Umbilical cord (tissue), 2 donors: Measurements from ENCODE around the gene PAN3. TPM values are rescaled to one million over a fixed set of nuclear protein-coding genes. Genes with fewer than 3 reads are reported as not detected.
"Not testable (repeated sequence)": the region's sequence is repeated elsewhere in the genome, so short reads cannot be mapped to it uniquely, and the experiment has no call there.

ENCODE experiments used
- DNase-seq: peaks from one replicate; pipeline ENCODE4 v3.0.0-alpha.2; 2015; ENCODE audit warnings: low spot score
- total RNA-seq: library from RNA; depleted of rRNA; stranded (reverse); fragments of >200 nt; gene quantifications from one replicate; pipeline ENCODE4 v1.2.3, GENCODE V29; 2014; ENCODE audit warnings: low replicate concordance; ENCODE audit not compliant: insufficient read depth

Gene PAN3
- total RNA-seq, 1 donor from 2014 or later: 27.4 TPM

DNA sequence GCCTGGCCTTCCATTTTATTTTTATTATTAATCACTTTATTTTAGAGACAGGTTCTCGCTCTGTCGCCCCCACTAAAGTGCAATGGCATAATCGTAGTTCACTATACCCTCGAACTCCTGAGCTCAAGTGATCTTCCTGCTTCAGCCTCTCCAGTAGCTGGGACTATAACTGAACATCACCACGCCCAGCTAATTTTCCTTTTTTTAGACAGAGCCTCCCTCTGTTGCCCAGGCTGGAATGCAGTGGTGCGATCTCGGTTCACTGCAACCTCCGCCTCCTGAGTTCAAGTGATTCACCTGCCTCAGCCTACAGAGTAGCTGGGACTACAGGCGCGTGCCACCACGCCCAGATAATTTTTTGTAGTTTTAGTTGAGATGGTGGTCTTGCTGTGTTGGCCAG, 6.7 kb upstream of the PAN3 start:
- no peak for DNase-seq

GRCh38 chr13:28136916-28137315, 1.4 kb upstream of the PAN3 start:
- no peak for DNase-seq

DNA sequence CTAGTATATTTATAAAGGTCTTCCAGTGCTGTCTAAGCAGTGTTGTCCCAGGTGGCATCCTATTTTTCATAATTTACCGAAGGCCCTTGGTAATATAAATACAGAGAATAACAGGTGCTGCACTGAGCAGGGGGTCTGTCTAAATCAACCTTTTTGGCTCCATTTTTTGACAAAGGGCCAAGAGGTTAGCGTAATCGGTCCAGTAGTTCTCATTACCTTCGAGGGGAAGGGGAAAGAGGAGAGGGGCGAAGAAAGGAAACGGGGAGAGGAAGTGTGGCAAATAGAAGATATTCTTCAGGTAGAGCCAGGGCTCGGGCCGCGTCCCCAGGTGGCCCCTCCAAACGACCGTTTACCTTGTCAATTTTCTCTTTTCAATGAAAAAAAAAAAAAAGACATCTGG, 749 bp upstream of the PAN3 start:
- DNase-seq: peak; percentile 21

DNA sequence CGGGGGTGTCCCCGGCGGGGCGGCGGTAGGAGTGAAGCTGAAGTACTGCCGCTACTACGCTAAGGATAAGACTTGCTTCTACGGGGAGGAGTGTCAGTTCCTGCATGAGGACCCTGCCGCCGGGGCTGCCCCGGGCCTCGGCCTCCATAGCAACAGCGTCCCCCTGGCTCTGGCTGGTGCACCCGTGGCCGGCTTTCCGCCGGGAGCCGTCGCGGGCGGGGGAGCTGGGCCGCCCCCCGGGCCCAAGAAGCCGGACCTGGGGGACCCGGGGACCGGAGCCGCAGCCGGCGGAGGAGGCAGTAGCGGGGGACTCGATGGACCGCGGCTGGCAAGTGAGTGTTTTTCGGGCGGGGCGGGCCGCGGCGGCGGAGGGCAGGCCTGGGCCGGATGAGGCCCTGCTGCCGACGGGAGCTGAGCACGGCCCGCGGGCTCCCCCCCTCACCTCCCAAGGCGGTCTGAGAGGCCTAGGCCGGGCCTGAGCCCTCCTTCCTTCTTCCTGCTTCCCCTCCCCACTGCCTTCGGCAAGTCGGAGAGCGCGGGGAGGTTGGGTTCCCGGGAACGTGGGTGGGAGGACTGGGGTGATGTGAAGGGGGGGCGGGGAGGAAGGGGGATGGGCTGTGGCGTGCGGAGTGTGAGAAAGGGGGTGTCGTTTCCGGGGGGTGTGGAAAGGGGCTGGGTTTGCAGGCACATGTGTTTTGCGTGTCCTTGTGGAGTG, 568 bp downstream of the PAN3 start:
- DNase-seq: peak; percentile 96

- DNase-seq: no peak
Measured at GRCh38 chr13:28140433-28141125, 2.2 kb downstream of the PAN3 start.

GRCh38 chr13:28141542-28141941, 3.2 kb downstream of the PAN3 start:
- DNase-seq: not testable (repeated sequence)

GRCh38 chr13:28145049-28145448, 6.7 kb downstream of the PAN3 start:
- DNase-seq: no peak

GRCh38 chr13:28147495-28147894, 9.2 kb downstream of the PAN3 start:
- DNase-seq: no peak

DNA sequence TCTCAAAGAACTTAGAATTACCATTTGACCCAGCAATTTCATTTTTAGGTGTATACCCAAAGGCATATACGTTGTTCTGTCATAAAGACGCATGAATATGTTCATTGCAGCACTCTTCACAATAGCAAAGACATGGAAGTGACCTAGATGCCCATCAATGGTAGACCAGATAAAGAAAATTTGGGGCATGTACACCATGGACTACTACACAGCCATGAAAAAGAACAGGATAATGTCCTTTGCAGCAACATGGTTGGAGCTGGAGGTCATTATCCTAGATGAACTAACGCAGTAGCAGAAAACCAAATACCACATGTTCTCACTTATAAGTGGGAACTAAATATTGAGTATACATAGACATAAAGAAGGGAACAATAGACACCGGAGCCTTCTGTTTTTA, 20.7 kb downstream of the PAN3 start:
- no peak for DNase-seq

- no peak for DNase-seq
Measured at GRCh38 chr13:28161370-28161769, 23.0 kb downstream of the PAN3 start.

DNA sequence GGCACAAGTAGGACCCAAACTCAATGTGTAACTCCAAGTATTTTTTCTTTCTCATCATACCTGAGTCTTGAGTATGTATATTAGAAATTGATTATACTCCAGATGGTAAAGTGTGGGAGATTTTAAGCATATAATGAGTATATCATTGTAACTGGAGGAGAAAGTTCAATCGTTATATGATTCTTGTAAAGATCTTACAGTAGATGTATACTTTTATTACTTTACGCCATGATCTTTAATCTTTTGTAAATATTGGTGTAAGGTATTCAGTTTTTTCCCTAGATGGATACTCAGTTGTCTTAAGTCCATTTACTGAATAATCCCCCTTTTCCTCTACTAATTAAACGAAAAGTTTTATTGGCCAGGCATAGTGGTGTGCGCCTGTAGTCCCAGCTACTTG, 25.2 kb downstream of the PAN3 start:
- DNase-seq: no peak

- DNase-seq: no peak
Measured at GRCh38 chr13:28166257-28166656, 27.9 kb downstream of the PAN3 start.

DNA sequence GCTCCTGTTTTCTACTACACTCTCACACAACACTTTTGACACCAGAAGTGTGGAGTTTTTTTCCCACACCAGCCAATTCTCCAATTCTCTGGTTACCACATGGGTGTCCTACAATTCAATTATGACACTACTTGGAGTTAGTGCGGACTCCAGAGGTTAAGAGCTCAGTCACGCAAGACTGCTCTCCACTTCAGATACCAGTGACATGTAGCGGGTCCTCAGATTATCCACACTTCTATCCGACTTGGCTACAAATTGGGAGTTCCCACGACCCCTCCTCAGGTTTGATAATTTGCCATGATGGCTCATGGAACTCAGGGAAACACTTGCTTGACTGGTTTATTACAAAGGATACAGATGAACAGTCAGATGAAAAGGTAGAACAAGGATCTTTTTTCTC, 32.9 kb downstream of the PAN3 start:
- no peak for DNase-seq

- no peak for DNase-seq
Measured at GRCh38 chr13:28172947-28173346, 34.6 kb downstream of the PAN3 start.

GRCh38 chr13:28173793-28174192, 35.4 kb downstream of the PAN3 start:
- no peak for DNase-seq

DNA sequence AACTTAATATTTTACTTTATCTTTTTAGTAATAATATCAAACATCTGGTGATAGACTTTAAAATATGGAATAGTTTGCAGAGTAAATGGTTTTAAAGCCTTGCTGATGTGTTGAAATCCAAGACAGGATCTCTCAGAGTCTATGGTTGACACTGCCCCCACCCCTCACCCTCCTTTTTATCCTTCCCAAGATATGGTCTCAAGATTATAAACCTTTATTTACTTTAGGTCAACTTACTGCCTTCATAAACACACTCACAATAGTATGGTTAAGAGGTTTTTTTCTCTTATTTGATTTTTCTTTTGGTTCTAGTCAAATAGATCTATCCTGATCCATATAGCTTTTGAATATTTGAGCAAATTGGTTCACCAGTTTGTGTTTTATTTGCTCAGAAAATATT, 39.0 kb downstream of the PAN3 start:
- no peak for DNase-seq

DNA sequence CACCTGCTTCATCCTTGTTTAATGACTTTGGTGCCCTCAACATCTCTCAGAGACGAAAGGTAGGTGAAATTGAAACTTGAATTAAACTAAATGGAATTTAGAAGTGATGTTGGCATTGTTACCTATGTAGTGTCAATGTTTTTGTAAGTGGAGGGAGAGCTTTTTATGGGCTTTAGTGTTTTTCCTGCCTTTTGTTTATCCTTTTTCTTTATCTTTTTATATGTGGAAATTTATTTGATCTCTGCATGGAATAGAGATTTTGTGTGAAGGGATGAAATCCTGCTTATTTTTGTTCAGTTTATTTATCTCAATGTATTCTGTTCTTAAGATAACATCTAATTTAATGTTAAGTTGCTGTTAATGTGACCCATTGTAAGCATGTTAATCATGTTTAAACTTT, 39.5 kb downstream of the PAN3 start:
- DNase-seq: no peak

DNA sequence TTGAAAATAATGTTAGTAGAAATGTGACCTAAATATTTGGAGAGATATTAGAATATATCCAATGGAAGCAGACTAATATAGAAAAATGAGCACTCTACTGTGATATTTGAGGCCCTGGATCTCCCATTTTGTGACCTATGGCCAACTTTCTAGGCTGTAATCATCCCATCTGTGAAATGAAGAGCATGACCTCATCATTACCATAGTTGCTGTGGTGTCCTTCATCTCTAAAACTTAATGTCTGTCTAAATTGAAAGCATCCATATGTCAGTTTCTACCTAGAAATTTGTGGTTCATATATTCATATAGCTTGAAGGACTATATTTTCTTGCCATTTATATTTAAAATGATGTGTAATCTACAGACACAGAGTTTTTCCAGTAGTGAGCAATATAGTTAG, 41.6 kb downstream of the PAN3 start:
- DNase-seq: no peak

DNA sequence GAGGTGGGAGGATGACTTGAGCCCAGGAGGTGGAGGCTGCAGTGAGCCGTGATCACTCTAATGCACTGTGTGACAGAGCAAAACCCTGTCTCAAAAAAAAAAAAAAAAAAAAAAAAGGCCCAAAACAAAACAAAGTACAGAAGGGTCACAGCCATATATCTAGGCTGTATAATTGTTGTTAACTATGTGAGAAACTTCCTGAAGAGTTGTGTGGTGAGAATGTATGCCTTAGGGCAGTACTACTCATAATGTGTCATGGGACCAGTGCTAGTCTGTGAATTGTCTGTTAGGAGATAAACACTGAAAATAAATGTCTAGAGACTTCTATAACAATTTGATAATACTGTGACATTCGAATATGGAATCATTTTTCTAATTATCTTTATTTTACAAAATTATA, 43.1 kb downstream of the PAN3 start:
- no peak for DNase-seq

DNA sequence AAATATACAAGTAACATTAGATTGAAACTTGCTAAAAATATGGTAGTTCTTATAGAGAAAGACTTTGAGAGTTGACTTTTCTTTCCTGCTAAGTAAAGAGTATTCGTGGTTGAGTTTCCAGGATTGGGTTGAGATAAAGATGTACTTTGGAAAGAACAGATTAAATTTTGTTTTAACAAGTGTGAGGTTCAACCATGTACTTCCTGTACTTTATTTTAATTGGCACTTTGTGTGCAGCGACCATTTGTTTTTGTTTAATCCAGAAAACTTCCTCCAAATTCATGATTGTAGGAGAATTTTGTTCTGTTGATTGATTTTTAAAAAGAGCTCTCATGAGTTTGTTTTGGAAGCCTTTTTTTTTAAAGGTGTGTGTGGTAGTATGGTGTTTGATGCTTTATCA, 46.9 kb downstream of the PAN3 start:
- DNase-seq: no peak

DNA sequence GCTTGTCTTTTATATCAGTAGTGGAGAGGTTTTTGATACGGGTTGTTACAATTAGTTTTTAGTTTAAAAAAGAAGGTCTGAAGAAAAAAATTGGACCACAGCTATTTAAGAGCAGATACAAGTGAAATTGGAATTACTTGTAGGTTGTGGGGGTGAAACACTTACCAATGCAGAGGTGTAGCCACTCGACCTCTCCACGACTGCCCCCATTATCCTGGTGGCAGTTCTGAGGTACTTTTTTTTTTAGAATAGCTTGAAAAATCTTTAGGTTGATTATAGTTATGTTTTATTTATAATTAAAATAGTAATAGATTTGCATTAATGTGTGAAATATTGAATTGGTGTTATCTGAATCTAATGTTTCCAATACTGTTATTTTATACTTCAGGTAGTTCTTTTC, 60.7 kb downstream of the PAN3 start:
- DNase-seq: no peak

GRCh38 chr13:28204043-28204442, 65.7 kb downstream of the PAN3 start:
- DNase-seq: no peak

DNA sequence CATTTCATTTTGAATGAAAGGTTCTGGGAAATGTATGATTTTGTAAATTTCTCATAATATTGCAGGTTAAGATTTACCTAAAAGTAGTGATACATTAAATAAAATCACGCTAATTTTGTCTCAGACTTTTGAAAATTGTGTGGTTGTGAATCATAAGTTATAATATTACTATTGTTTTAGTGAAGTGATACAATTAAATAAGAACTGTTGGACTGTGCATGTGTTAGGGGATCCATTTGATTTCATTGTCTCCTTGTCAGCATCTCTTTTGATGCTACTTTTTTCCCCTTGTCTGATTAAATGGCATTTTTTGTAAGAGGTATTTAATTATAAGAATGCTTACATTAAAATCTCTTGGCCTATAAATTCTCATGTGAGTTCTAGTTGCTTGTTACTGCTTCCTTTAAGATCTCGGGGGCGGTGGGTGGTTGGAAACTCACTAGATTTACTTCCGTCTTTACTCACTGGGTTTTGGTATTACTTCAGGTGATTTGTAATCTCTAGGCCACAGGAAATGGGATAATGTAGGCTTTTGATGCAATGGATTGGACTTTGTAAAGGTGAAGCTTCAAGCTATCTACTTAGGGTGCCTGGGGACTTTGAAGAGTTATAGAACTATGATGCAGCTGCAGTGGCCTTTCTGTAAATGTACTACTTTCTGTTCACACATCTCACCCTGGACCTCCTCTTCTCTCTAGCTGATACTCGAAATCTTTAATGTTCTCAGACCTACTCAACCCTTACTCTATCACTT, 66.5 kb downstream of the PAN3 start:
- DNase-seq: no peak
